ENCODE results near the gene MELK. TPM values are rescaled to one million over a fixed set of nuclear protein-coding genes. Genes with fewer than 3 reads are reported as not detected.

MELK gene
- polyA plus RNA-seq, 3 donors: 0.08 TPM; not detected in 2

DNA sequence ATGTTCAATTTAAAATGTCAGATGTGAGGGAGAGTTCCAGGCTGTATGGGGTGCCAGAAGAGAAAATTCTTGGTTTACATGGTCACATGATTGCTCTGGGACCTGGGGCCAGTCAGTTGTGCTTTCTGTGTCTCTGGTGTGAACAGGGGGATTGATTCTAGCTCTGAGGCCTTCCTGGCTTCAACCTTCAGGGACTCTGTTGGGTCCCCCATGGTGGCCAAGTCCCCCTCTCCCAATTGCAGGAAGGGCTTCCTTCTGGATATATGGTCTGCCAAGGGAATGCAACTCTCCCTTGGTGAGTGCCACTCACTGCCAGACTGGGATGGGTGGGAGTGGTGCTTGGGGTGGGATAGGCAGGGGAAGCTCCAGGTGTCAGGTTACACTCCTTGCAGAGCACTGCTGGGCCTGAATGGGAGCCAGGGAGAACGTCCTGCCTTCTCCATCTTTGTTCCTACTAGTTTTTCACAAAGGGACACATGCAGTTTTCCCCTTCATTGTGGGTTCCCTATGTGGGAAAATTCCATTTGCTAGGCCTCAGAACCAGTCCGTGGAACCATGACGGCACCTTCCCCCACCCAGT is 153.2 kb downstream of the MELK start:
- Histone ChIP-seq H3K36me3 (replicated peaks in 1 of 2; ENCODE audit: control insufficient read depth in 1 of 2, insufficient read depth in 2 of 2, low read length in 2 of 2) (no peaks in the 10 kb centered on the region), H3K4me3 (replicated peaks in 1 of 3; ENCODE audit: low read depth in 2 of 3, low read length in 3 of 3) (no peak overlapping the region), H3K4me2 (replicated peaks; ENCODE audit: extremely low read depth, low read length, poor library complexity, severe bottlenecking) (no peak overlapping the region), H4K20me1 (ENCODE audit: insufficient read depth, low read length) (no peaks in the 10 kb centered on the region), H2AFZ (ENCODE audit: insufficient read depth, low read depth, low read length, poor library complexity, severe bottlenecking) (no peak overlapping the region), H3K79me2 (ENCODE audit: insufficient read depth, low read length) (no peaks in the 10 kb centered on the region), H3K27ac (ENCODE audit: low read depth in 1 of 2, low read length in 2 of 2) (no peak overlapping the region), H3K9ac (ENCODE audit: insufficient read depth, low read length, poor library complexity, severe bottlenecking) (no peak overlapping the region), H3K4me1 (ENCODE audit: control insufficient read depth in 1 of 2, insufficient read depth in 2 of 2, low read length in 2 of 2) (no peaks in the 10 kb centered on the region), H3K9me3 (replicated peaks in 1 of 2; ENCODE audit: control insufficient read depth in 1 of 2, insufficient read depth in 1 of 2, low read length in 2 of 2) (no peaks in the 10 kb centered on the region), H3K27me3 (ENCODE audit: control insufficient read depth in 2 of 2, insufficient read depth in 2 of 2, low read length in 2 of 2) (no peaks in the 10 kb centered on the region)
- H3K4me3 Mint-ChIP-seq: no peak overlapping the region
- no peak overlapping the region for H3K27ac Mint-ChIP-seq
- DNase-seq: no peak
- H3K4me1 Mint-ChIP-seq: no peaks in the 10 kb centered on the region
- no CpG with 5 or more reads among the region's 3 CpGs for WGBS (ENCODE audit: insufficient coverage)
- TF ChIP-seq, protein P1, sequence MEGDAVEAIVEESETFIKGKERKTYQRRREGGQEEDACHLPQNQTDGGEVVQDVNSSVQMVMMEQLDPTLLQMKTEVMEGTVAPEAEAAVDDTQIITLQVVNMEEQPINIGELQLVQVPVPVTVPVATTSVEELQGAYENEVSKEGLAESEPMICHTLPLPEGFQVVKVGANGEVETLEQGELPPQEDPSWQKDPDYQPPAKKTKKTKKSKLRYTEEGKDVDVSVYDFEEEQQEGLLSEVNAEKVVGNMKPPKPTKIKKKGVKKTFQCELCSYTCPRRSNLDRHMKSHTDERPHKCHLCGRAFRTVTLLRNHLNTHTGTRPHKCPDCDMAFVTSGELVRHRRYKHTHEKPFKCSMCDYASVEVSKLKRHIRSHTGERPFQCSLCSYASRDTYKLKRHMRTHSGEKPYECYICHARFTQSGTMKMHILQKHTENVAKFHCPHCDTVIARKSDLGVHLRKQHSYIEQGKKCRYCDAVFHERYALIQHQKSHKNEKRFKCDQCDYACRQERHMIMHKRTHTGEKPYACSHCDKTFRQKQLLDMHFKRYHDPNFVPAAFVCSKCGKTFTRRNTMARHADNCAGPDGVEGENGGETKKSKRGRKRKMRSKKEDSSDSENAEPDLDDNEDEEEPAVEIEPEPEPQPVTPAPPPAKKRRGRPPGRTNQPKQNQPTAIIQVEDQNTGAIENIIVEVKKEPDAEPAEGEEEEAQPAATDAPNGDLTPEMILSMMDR (IDR thresholded peaks at IDR 0.05): no peak
- H3K9me3 Mint-ChIP-seq: peaks cover 0 to 3% (median 0%) of the 10 kb centered on the region in 7 donors
- no peaks in the 10 kb centered on the region for H3K36me3 Mint-ChIP-seq
- intact Hi-C loops (cut with micrococcal nuclease): loop anchor here in 1 of 2 donors (5.0 kb wide), 2 partner anchors 94 to 319 kb away; no protein-coding TSS in a partner anchor
- H3K27me3 Mint-ChIP-seq (ENCODE audit: low read depth in 3 of 3): peaks cover 0 to 6% (median 2%) of the 10 kb centered on the region in 3 donors

Other genes starting within 250 kb of the MELK start
- gene RNF38, start 172.6 kb upstream of the MELK start, polyA plus RNA-seq: 10 to 100 TPM; 11.3 to 33.2 (median 13.6) TPM